ENCODE results near the gene TCF4.
A peak's percentile ranks its signal among the peaks of the same experiment; 100 is the strongest.

TCF4 gene

DNA sequence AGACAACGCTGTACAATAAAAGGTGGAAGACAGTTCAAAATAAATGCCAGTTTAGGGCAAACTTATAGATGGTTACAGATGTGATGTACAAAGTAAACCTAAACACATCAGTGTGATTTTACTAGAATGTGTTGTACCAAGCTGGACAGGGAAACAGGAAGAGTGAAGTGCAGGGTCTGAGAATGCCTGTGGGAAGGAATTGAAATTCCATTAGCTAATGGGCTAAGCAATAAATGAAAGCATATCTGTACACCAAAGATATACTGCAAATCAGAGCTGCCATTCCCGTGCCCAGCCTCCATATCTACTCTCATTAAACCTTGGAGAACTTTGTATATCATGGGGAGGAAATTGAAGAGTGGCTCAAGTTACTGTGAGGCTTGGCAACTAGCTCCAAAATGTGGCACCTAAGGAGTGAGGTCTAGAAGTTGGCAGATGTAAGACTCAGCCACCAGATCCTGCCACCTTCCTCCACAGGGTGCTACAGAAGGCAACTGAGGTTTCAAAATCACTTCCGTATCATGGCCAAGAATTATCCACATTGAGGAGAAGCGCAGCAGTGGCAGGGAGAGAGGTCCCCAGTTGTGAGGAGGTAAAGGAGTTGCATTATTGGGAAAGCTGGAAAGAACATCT is 277.8 kb downstream of the TCF4 start:
- H3K36me3 ChIP-seq (ENCODE audit: control insufficient read depth, low read length): peaks cover 30% of the 10 kb centered on the region
- peaks cover 9% of the 10 kb centered on the region; the same call in 1 of the 2 replicates for H4K20me1 ChIP-seq (ENCODE audit: control insufficient read depth, insufficient read depth, low read depth, low read length)
- no peaks in the 10 kb centered on the region for H3K27me3 ChIP-seq (ENCODE audit: control insufficient read depth, low read length)
- H3K4me2 ChIP-seq (ENCODE audit: low read length): no peak overlapping the region
- H3K9me3 ChIP-seq (ENCODE audit: control insufficient read depth, insufficient read depth, low read length): no peaks in the 10 kb centered on the region
- peaks cover 82% of the 10 kb centered on the region for H3K4me1 ChIP-seq (ENCODE audit: control insufficient read depth, low read length)
- no peak overlapping the region for H3K4me3 ChIP-seq (ENCODE audit: low read length)
- H3F3A ChIP-seq (ENCODE audit: control insufficient read depth, insufficient read depth): no peaks in the 10 kb centered on the region
- H3K79me2 ChIP-seq (ENCODE audit: control insufficient read depth, low read length): peaks cover 99% of the 10 kb centered on the region
- TF ChIP-seq CTCF (IDR thresholded peaks at IDR 0.05; ENCODE audit: low read depth, low read length, poor library complexity, severe bottlenecking) (no peak), EZH2phosphoT487 (IDR thresholded peaks at IDR 0.05; ENCODE audit: borderline replicate concordance, low read length) (no peak)
- no peak overlapping the region for H3K27ac ChIP-seq (ENCODE audit: low read depth, low read length)
- H3K9me2 ChIP-seq (replicated peaks; ENCODE audit: control insufficient read depth, low read length): no peaks in the 10 kb centered on the region

GRCh38 chr18:55309249-55309648 is 278.7 kb downstream of the TCF4 start:
- TF ChIP-seq CTCF (IDR thresholded peaks at IDR 0.05; ENCODE audit: low read depth, low read length, poor library complexity, severe bottlenecking) (no peak), EZH2phosphoT487 (IDR thresholded peaks at IDR 0.05; ENCODE audit: borderline replicate concordance, low read length) (no peak)
- Histone ChIP-seq H4K20me1 (ENCODE audit: control insufficient read depth, insufficient read depth, low read depth, low read length) (peaks cover 13% of the 10 kb centered on the region; the same call in 1 of the 2 replicates), H3K4me3 (ENCODE audit: low read length) (no peak overlapping the region), H3K36me3 (ENCODE audit: control insufficient read depth, low read length) (peaks cover 27% of the 10 kb centered on the region), H3F3A (ENCODE audit: control insufficient read depth, insufficient read depth) (no peaks in the 10 kb centered on the region), H3K27ac (ENCODE audit: low read depth, low read length) (no peak overlapping the region), H3K4me2 (ENCODE audit: low read length) (no peak overlapping the region), H3K27me3 (ENCODE audit: control insufficient read depth, low read length) (no peaks in the 10 kb centered on the region), H3K79me2 (ENCODE audit: control insufficient read depth, low read length) (peaks cover 99% of the 10 kb centered on the region), H3K9me3 (ENCODE audit: control insufficient read depth, insufficient read depth, low read length) (no peaks in the 10 kb centered on the region), H3K4me1 (ENCODE audit: control insufficient read depth, low read length) (peaks cover 77% of the 10 kb centered on the region), H3K9me2 (replicated peaks; ENCODE audit: control insufficient read depth, low read length) (no peaks in the 10 kb centered on the region)

DNA sequence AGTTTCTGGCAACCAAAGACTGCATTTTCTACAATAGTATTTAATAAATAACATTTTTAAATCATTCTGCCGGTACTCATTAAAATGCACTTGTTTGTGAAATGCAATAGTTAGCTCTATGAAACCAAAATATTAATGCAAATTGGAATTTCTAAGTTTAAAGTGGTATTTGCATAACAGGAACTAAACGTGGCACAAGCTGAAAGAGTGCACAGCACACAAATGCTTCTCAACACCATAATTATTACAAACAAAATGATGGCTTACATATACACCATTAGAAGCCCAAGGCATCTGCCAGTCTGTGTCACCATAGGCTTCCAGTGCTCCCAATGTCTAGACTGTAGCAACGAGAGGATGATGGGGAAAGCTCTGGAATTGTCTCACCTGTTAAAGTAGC is 280.5 kb downstream of the TCF4 start:
- H3K79me2 ChIP-seq (ENCODE audit: control insufficient read depth, low read length): peaks cover 99% of the 10 kb centered on the region
- H3K27ac ChIP-seq (ENCODE audit: low read depth, low read length): peak overlapping the region; percentile 29; the same call in 1 of the 2 replicates
- peaks cover 18% of the 10 kb centered on the region for H4K20me1 ChIP-seq (ENCODE audit: control insufficient read depth, insufficient read depth, low read depth, low read length)
- peaks cover 30% of the 10 kb centered on the region for H3K36me3 ChIP-seq (ENCODE audit: control insufficient read depth, low read length)
- peak overlapping the region; percentile 56 for H3K4me3 ChIP-seq (ENCODE audit: low read length)
- H3K9me2 ChIP-seq (replicated peaks; ENCODE audit: control insufficient read depth, low read length): no peaks in the 10 kb centered on the region
- peaks cover 67% of the 10 kb centered on the region for H3K4me1 ChIP-seq (ENCODE audit: control insufficient read depth, low read length)
- TF ChIP-seq CTCF (IDR thresholded peaks at IDR 0.05; ENCODE audit: low read depth, low read length, poor library complexity, severe bottlenecking): no peak
- TF ChIP-seq EZH2phosphoT487 (IDR thresholded peaks at IDR 0.05; ENCODE audit: borderline replicate concordance, low read length): no peak
- H3F3A ChIP-seq (ENCODE audit: control insufficient read depth, insufficient read depth): no peaks in the 10 kb centered on the region
- no peaks in the 10 kb centered on the region for H3K27me3 ChIP-seq (ENCODE audit: control insufficient read depth, low read length)
- H3K4me2 ChIP-seq (ENCODE audit: low read length): peak overlapping the region; percentile 72
- H3K9me3 ChIP-seq (ENCODE audit: control insufficient read depth, insufficient read depth, low read length): no peaks in the 10 kb centered on the region

Data from DOHH2 (cell line).